Glutamatergic neuron (in vitro differentiated cells): ENCODE measurements around the gene ARID4B. TPM values are rescaled to one million over a fixed set of nuclear protein-coding genes. Genes with fewer than 3 reads are reported as not detected.
A peak's percentile ranks its signal among the peaks of the same experiment; 100 is the strongest.
"Not testable (repeated sequence)": the region's sequence is repeated elsewhere in the genome, so short reads cannot be mapped to it uniquely, and the experiment has no call there.

ENCODE experiments used
- DNase-seq: peaks from one replicate; pipeline ENCODE4 v3.0.0; 2022
- H3K27ac Mint-ChIP-seq: one replicate; pipeline ENCODE4 v1.8.0; 2020; ENCODE audit warnings: mild to moderate bottlenecking, mixed read lengths, inconsistent platforms; ENCODE audit not compliant: unreplicated experiment
- H3K27me3 Mint-ChIP-seq: one replicate; pipeline ENCODE4 v1.8.0; 2020; ENCODE audit warnings: mild to moderate bottlenecking, moderate library complexity, mixed read lengths, inconsistent platforms; ENCODE audit not compliant: unreplicated experiment
- H3K36me3 Mint-ChIP-seq: one replicate; pipeline ENCODE4 v1.8.0; 2020; ENCODE audit warnings: mild to moderate bottlenecking, mixed read lengths, inconsistent platforms; ENCODE audit not compliant: unreplicated experiment
- H3K4me1 Mint-ChIP-seq: one replicate; pipeline ENCODE4 v1.8.0; 2020; ENCODE audit warnings: mild to moderate bottlenecking, low read depth, mixed read lengths, inconsistent platforms; ENCODE audit not compliant: unreplicated experiment
- H3K4me3 Mint-ChIP-seq: one replicate; pipeline ENCODE4 v1.8.0; 2020; ENCODE audit warnings: mild to moderate bottlenecking, mixed read lengths, inconsistent platforms; ENCODE audit not compliant: unreplicated experiment
- H3K9me3 Mint-ChIP-seq: one replicate; pipeline ENCODE4 v1.8.0; 2020; ENCODE audit warnings: mild to moderate bottlenecking, moderate library complexity, mixed read lengths, inconsistent platforms; ENCODE audit not compliant: unreplicated experiment
- CTCF ChIP-seq: fragments of 200-600 bp; sonication (generic); IDR thresholded peaks from one replicate; pipeline ENCODE4 v1.5.0; 2021; ENCODE audit not compliant: partially characterized antibody, unreplicated experiment
- total RNA-seq: library from RNA; stranded (reverse); fragmentation: NEBNext Ultra II Directional; extraction: Animal tissue kit (Norgen Biotek cat#: 25700); gene quantifications from one replicate; pipeline ENCODE4 v1.2.1, GENCODE V29; 2021; ENCODE audit not compliant: unreplicated experiment

The ARID4B gene
- total RNA-seq, 1 donor from 2014 or later: 65.9 TPM

GRCh38 chr1:235261243-235261642, 66.7 kb downstream of the ARID4B start:
- Mint-ChIP-seq H3K27me3 (peaks cover 2% of the 10 kb centered on the region), H3K9me3 (no peaks in the 10 kb centered on the region), H3K27ac (no peak overlapping the region), H3K36me3 (no peaks in the 10 kb centered on the region), H3K4me1 (peaks cover 3% of the 10 kb centered on the region), H3K4me3 (no peak overlapping the region)
- DNase-seq: no peak
- no peak for TF ChIP-seq CTCF

- Mint-ChIP-seq H3K27ac (no peak overlapping the region), H3K27me3 (peaks cover 2% of the 10 kb centered on the region), H3K36me3 (no peaks in the 10 kb centered on the region), H3K9me3 (no peaks in the 10 kb centered on the region), H3K4me3 (no peak overlapping the region), H3K4me1 (no peaks in the 10 kb centered on the region)
- DNase-seq: no peak
- TF ChIP-seq CTCF: no peak
These were observed 68.7 kb downstream of the ARID4B start for GRCh38 chr1:235259133-235259778.

GRCh38 chr1:235258068-235258467, 69.9 kb downstream of the ARID4B start:
- H3K27me3 Mint-ChIP-seq, H3K4me1 Mint-ChIP-seq, H3K4me3 Mint-ChIP-seq, H3K9me3 Mint-ChIP-seq, H3K36me3 Mint-ChIP-seq, DNase-seq, H3K27ac Mint-ChIP-seq: not testable (repeated sequence)

- TF ChIP-seq CTCF: no peak
- Mint-ChIP-seq H3K27me3 (no peaks in the 10 kb centered on the region), H3K27ac (no peak overlapping the region), H3K4me3 (no peak overlapping the region), H3K9me3 (no peaks in the 10 kb centered on the region), H3K36me3 (no peaks in the 10 kb centered on the region), H3K4me1 (peaks cover 5% of the 10 kb centered on the region)
- no peak for DNase-seq
These were observed 73.3 kb downstream of the ARID4B start for GRCh38 chr1:235254721-235255120.

- no peaks in the 10 kb centered on the region for H3K36me3 Mint-ChIP-seq
- no peaks in the 10 kb centered on the region for H3K27me3 Mint-ChIP-seq
- H3K27ac Mint-ChIP-seq: no peak overlapping the region
- peak; percentile 65 for TF ChIP-seq CTCF
- no peaks in the 10 kb centered on the region for H3K9me3 Mint-ChIP-seq
- H3K4me3 Mint-ChIP-seq: no peak overlapping the region
- peaks cover 5% of the 10 kb centered on the region for H3K4me1 Mint-ChIP-seq
- peak; percentile 72 for DNase-seq
These were observed 74.6 kb downstream of the ARID4B start for GRCh38 chr1:235253219-235253962.
